HG03280 (cell line): ENCODE results near the gene NAB1.
"Not testable (repeated sequence)": the region's sequence is repeated elsewhere in the genome, so short reads cannot be mapped to it uniquely, and the experiment has no call there.

Experiments
- ATAC-seq: cut with Tn5 transposase; IDR thresholded peaks from one replicate; pipeline ENCODE4 v1.9.1; 2021; ENCODE audit warnings: mild to moderate bottlenecking, moderate library complexity; ENCODE audit not compliant: unreplicated experiment

NAB1 gene

GRCh38 chr2:190707726-190708125 is 58.8 kb downstream of the NAB1 start:
- no peak for ATAC-seq

- ATAC-seq, result not testable (repeated sequence)
Observed at GRCh38 chr2:190708650-190709049, 59.8 kb downstream of the NAB1 start.

DNA sequence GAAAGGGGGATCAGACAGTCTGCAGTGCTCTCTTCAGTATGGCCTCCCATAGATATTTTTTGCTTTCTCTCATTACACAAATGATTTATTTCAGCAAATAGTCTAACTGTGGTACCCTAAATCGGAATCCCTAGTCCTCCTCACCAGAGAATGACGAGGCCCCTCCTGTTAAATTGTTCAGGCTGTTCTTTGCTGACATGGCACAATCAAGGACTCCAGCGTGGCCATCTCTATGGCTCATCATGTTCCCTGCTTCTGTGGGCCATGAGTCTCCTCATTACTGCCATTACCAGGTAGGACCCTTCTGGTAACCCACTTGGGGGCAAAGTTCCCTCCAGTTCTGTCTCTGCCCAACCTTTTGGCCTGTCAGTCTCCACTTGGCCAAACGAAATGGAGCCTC is 62.2 kb downstream of the NAB1 start:
- no peak for ATAC-seq

GRCh38 chr2:190713471-190713870 is 64.6 kb downstream of the NAB1 start:
- ATAC-seq, result no peak

- no peak for ATAC-seq
Observed at GRCh38 chr2:190714958-190715357, 66.1 kb downstream of the NAB1 start.

DNA sequence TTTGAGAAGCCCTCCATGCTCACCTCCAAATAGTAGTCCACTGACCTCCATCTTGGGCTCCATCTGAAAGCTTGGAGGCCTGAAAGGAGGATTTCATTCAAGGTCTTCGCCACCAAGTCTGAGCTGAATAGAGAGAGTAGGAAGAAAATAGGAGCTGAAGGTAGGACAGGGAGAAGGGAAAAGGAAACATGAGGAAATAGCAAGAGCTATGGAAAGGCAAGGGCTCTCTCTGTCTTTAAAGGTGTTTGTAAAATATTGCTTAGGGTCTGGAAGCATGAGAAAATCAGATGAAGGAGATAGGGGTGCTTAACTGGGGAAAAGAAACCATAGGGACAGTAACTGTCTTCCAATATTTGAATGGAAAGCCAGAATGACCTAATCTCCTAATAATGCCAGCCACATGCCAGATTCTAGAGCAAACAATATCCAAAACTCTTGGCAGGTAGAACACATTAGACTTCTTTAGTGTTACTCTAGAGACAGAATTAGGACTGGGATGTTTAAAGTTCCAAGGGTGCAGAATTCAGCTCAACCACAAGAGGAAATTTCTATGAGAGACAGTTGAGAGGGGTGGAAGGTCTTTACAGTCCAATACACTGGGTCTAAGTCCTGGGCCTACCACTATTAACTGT is 67.4 kb downstream of the NAB1 start:
- ATAC-seq, result no peak

DNA sequence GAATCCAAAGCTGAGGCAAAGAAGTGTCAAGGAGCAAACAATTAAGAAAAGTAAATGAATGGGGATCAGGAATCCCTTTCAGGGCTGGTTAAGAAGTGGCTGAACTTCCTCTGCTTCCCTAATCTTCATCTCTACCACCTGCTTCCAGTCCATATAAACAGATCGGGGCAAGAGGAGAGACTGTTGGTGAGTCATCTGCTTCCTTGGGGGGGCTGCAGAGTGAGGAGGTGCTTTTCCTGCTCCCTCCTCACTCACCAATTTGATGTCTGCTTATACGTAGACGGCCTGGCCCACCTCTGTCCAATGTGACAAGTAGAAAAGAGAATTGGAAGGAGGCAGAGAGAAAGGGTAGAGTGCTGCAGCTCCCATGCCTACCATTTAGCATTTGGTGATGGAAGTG is 68.4 kb downstream of the NAB1 start:
- ATAC-seq, result no peak

- no peak for ATAC-seq
Observed at GRCh38 chr2:190717764-190718651, 69.1 kb downstream of the NAB1 start.

- ATAC-seq, result peak; percentile 66
Observed at GRCh38 chr2:190718652-190719526, 70.0 kb downstream of the NAB1 start.

DNA sequence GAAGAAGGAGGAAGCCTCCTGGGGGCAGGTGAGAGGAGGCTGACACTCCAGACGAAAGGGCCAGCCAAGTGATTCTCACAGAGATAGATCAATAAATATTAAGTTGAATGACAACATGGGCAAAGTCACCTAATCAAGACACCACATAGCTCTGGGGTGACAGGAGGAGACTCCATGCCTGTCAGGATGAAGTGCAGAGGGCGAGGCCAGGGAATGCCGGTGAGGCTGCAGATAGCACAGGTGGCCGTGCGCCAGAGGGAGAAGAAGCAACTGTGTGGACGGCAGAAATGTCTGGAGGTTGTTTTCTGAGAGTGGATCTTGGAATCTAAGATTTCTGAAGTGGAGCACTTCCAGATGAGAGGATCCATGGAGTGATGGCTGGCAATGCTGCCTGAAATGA is 71.4 kb downstream of the NAB1 start:
- ATAC-seq, result no peak

DNA sequence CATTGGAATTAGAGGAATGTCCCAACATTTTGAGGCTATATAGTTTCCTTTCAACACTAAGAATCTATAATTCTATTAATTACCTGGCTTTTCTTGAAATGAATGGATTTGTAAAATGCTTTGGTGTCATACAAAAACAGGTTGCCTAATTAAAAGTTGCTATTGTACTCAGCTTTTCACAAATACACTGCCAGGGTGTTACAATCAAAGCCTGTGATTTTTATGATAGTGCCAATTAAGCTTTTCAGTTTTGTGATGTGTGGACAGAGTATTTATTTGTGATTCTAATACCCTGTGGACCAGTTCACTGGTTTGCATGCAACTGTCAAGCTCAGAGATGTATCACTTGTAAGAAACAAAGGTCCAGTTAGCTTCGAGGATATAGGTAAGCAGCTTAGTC is 71.8 kb downstream of the NAB1 start:
- ATAC-seq, result no peak

DNA sequence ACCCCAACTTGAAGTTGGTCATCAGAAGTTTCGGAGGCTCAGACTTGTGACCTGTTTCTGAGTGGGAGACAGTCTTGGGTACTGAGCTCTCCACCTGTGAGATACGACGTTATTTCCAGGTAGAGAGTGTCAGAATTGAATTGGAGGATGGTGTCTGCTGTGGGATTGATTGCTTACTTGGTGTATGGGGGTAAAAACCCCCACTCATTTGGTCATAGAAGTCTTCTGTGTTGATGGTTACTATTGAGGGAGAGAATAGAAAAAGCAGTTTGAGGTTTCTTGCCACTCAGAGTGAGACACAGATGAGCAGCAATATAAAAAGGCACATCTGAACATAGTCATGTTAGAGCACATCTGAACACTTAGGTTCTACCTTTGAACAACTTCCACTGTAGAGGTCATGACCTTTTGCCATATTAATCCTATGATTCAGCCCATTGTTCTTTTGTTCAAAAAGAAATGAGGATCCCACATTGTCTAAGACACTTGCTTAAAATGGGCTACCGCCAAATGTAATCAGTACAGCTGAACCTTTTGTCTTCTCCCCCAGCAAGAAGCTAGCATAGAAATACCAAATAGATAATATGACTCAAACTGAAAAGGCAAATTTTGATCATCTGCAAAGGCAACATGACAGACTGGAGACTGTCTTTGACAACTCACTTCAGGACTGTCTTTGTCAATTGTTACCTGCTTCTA is 73.3 kb downstream of the NAB1 start:
- ATAC-seq, result peak; percentile 59

DNA sequence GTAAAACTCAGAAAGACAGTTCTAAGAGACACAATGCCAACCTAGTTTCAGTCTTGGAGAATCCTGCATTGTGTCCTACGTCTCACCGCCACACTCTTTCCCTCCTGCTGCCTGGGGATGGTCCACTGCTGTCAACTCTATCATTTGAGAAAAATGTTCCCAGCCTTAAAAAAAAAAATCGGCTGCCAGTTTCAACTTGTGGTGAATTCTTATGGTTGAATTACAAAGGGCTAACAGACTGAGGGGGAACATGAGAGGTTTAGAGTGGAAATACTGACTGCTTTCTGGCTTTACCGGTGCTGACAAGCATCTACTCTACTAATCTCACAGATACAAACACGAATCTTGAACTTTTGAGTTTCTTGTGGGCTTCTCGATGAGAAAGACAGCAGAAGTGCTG is 74.0 kb downstream of the NAB1 start:
- no peak for ATAC-seq

- ATAC-seq, result no peak
Observed at GRCh38 chr2:190723397-190724090, 74.7 kb downstream of the NAB1 start.

GRCh38 chr2:190726255-190726654 is 77.4 kb downstream of the NAB1 start:
- no peak for ATAC-seq

DNA sequence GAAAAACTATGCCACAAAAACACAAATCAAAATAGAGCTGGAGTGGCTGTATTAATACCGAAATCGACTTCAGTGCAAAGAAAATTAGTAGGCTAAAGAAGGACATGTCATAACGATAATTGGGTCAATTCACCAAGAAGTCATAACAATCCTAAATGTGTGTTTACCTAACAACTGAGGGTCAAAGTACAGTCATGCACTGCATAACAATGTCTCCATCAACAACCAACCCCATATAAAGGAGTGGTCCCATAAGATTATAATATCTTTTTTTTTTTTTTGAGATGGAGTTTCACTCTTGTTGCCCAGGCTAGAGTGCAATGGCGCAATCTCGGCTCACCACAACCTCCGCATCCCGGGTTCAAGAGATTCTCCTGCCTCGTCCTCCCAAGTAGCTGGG is 87.5 kb downstream of the NAB1 start:
- ATAC-seq, result no peak

- ATAC-seq, result no peak
Observed at GRCh38 chr2:190740449-190740848, 91.6 kb downstream of the NAB1 start.
